ENCODE results near the gene AFDN. TPM values are rescaled to one million over a fixed set of nuclear protein-coding genes. Genes with fewer than 3 reads are reported as not detected.
A peak's percentile ranks its signal among the peaks of the same experiment; 100 is the strongest.

The AFDN gene
- total and polyA plus RNA-seq, 2 experiments from 2014 or later = 66.9 to 200 TPM

- no peaks in the 10 kb centered on the region for H3K36me3 ChIP-seq (ENCODE audit: insufficient read depth)
- H3F3A ChIP-seq (replicated peaks; ENCODE audit: low read depth) = no peaks in the 10 kb centered on the region
- H3K27ac Mint-ChIP-seq = no peak overlapping the region
- no peaks in the 10 kb centered on the region for H3K9me3 Mint-ChIP-seq
- no peaks in the 10 kb centered on the region for H4K20me1 ChIP-seq (replicated peaks; ENCODE audit: insufficient read depth)
- H3K4me3 ChIP-seq = no peak overlapping the region
- H3K79me2 ChIP-seq (replicated peaks; ENCODE audit: insufficient read depth) = no peaks in the 10 kb centered on the region
- no peaks in the 10 kb centered on the region for H3K27me3 Mint-ChIP-seq (ENCODE audit: insufficient read depth, low read depth, poor library complexity)
- no peak overlapping the region for H3K4me3 Mint-ChIP-seq
- no peaks in the 10 kb centered on the region for H3K4me1 Mint-ChIP-seq
- no peak overlapping the region for H3K27ac ChIP-seq (ENCODE audit: low read depth)
- no peak for DNase-seq (ENCODE audit: low spot score)
- H2AFZ ChIP-seq = peak overlapping the region; percentile 52
- no peak overlapping the region for H3K4me2 ChIP-seq
- no peaks in the 10 kb centered on the region for H3K27me3 ChIP-seq (ENCODE audit: insufficient read depth)
- ATAC-seq = no peak
- H3K36me3 Mint-ChIP-seq (ENCODE audit: low read depth) = no peaks in the 10 kb centered on the region
- 0 out of 2 replicates have a peak, but pooled peaks cover 4% of the 10 kb centered on the region for H3K9me2 ChIP-seq (ENCODE audit: insufficient read depth)
- no peaks in the 10 kb centered on the region for H3K4me1 ChIP-seq (ENCODE audit: insufficient read depth)
- TF ChIP-seq ZNF114 (CRISPR knock-in tag; IDR thresholded peaks at IDR 0.05) (no peak), ZNF462 (CRISPR knock-in tag; IDR thresholded peaks at IDR 0.05) (no peak), CREB1 (CRISPR knock-in tag; IDR thresholded peaks at IDR 0.05; ENCODE audit: low read depth) (no peak), REST (IDR thresholded peaks at IDR 0.05; ENCODE audit: unreplicated experiment) (no peak), CTCF (conservative IDR thresholded peaks at IDR 0.05; ENCODE audit: low read depth in 2 of 2) (no peak), EZH2phosphoT487 (IDR thresholded peaks at IDR 0.05; ENCODE audit: unreplicated experiment) (no peak), STAT1 (IDR thresholded peaks at IDR 0.05; ENCODE audit: unreplicated experiment) (no peak), EZH2 (IDR thresholded peaks at IDR 0.05; ENCODE audit: low read depth, unreplicated experiment) (no peak), ETS1 (IDR thresholded peaks at IDR 0.05) (no peak), ZNF331 (CRISPR knock-in tag; IDR thresholded peaks at IDR 0.05; ENCODE audit: low read depth) (no peak)
These were observed 21.2 kb upstream of the AFDN start for GRCh38 chr6:167805349-167806060.
